Activated naive CD8-positive, alpha-beta T cell (primary cell): ENCODE results near the gene SLC38A10.

Experiments used
- H3K27ac Mint-ChIP-seq: one replicate; pipeline ENCODE4 v1.8.0; 2021; ENCODE audit warnings: mixed read lengths
- H3K27me3 Mint-ChIP-seq: one replicate; pipeline ENCODE4 v1.8.0; 2021; ENCODE audit warnings: mixed read lengths
- H3K36me3 Mint-ChIP-seq: one replicate; pipeline ENCODE4 v1.8.0; 2021; ENCODE audit warnings: mixed read lengths
- H3K4me1 Mint-ChIP-seq: one replicate; pipeline ENCODE4 v1.8.0; 2021; ENCODE audit warnings: low read depth, mixed read lengths
- H3K4me3 Mint-ChIP-seq: one replicate; pipeline ENCODE4 v1.8.0; 2021; ENCODE audit warnings: mild to moderate bottlenecking, mixed read lengths
- H3K9me3 Mint-ChIP-seq: one replicate; pipeline ENCODE4 v1.8.0; 2021; ENCODE audit warnings: low read depth, mixed read lengths

The SLC38A10 gene

DNA sequence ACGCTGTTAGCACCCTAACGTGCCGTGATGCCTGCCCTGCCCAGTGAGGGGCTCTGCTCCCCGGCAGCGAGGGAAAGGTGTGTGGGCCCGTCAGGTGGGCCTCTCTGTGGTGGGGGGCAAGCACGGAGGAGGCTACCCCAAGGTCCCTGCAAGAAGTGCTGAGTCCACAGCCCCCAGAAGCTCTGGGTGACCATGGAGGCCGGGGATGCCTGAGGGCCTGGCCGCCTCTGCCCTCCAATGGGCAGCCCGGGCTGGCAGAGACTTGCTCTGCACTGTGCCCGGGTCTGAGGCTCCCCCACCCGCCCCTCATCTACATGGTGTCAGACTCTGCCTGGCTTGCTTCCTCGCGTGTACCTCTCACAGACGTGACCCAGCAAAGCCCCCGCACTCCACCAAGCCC is 12.2 kb downstream of the SLC38A10 start:
- H3K36me3 Mint-ChIP-seq = peaks cover 4% of the 10 kb centered on the region
- H3K9me3 Mint-ChIP-seq = no peaks in the 10 kb centered on the region

GRCh38 chr17:81282141-81282540 is 13.0 kb downstream of the SLC38A10 start:
- Mint-ChIP-seq H3K27ac (no peak overlapping the region), H3K36me3 (peaks cover 4% of the 10 kb centered on the region), H3K4me1 (peaks cover 19% of the 10 kb centered on the region)

More for the DNA sequence above, 12.2 kb downstream of the SLC38A10 start:
- Mint-ChIP-seq H3K4me3 (no peak overlapping the region), H3K27ac (no peak overlapping the region), H3K4me1 (peaks cover 19% of the 10 kb centered on the region), H3K27me3 (no peaks in the 10 kb centered on the region)

DNA sequence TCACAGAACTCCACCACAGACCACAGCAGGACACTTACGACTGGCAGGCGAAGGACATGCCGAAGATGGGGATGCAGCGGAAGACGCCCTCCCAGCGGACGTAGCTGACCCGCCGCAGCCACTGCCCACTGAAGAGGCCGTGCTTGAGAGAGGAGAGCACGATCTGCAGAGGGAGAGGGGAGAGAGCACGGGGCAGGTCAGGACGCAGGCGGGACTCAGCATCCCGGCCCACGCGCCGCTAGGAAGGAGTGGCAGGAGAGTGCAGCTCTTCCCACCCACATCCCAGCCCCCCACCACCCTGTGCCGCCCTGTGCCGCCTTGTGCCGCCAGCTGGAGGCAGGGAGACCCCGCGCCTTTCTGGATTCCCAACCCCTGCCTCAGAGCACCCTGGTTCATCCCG is 14.5 kb downstream of the SLC38A10 start:
- H3K36me3 Mint-ChIP-seq = peaks cover 4% of the 10 kb centered on the region
- no peaks in the 10 kb centered on the region for H3K9me3 Mint-ChIP-seq
- H3K4me1 Mint-ChIP-seq = peaks cover 10% of the 10 kb centered on the region
- H3K4me3 Mint-ChIP-seq = no peak overlapping the region
- no peak overlapping the region for H3K27ac Mint-ChIP-seq
- no peaks in the 10 kb centered on the region for H3K27me3 Mint-ChIP-seq

More at GRCh38 chr17:81282141-81282540, 13.0 kb downstream of the SLC38A10 start:
- H3K27me3 Mint-ChIP-seq = no peaks in the 10 kb centered on the region
- no peaks in the 10 kb centered on the region for H3K9me3 Mint-ChIP-seq
- H3K4me3 Mint-ChIP-seq = no peak overlapping the region

GRCh38 chr17:81279278-81280275 is 15.5 kb downstream of the SLC38A10 start:
- peaks cover 4% of the 10 kb centered on the region for H3K36me3 Mint-ChIP-seq
- peaks cover 2% of the 10 kb centered on the region for H3K4me1 Mint-ChIP-seq
- no peak overlapping the region for H3K27ac Mint-ChIP-seq
- H3K27me3 Mint-ChIP-seq = no peaks in the 10 kb centered on the region
- no peak overlapping the region for H3K4me3 Mint-ChIP-seq
- no peaks in the 10 kb centered on the region for H3K9me3 Mint-ChIP-seq

- Mint-ChIP-seq H3K27me3 (no peaks in the 10 kb centered on the region), H3K4me1 (no peaks in the 10 kb centered on the region), H3K36me3 (peaks cover 2% of the 10 kb centered on the region), H3K4me3 (no peak overlapping the region), H3K27ac (no peak overlapping the region), H3K9me3 (no peaks in the 10 kb centered on the region)
Observed at GRCh38 chr17:81278831-81279230, 16.3 kb downstream of the SLC38A10 start.

- H3K36me3 Mint-ChIP-seq = peaks cover 2% of the 10 kb centered on the region
- no peaks in the 10 kb centered on the region for H3K27me3 Mint-ChIP-seq
- H3K4me3 Mint-ChIP-seq = no peak overlapping the region
- no peaks in the 10 kb centered on the region for H3K4me1 Mint-ChIP-seq
- no peaks in the 10 kb centered on the region for H3K9me3 Mint-ChIP-seq
- H3K27ac Mint-ChIP-seq = no peak overlapping the region
Observed at GRCh38 chr17:81277946-81278693, 17.0 kb downstream of the SLC38A10 start.

GRCh38 chr17:81277421-81277820 is 17.7 kb downstream of the SLC38A10 start:
- Mint-ChIP-seq H3K27ac (no peak overlapping the region), H3K9me3 (no peaks in the 10 kb centered on the region), H3K36me3 (peaks cover 2% of the 10 kb centered on the region), H3K27me3 (no peaks in the 10 kb centered on the region), H3K4me3 (no peak overlapping the region), H3K4me1 (peaks cover 2% of the 10 kb centered on the region)

- Mint-ChIP-seq H3K27me3 (no peaks in the 10 kb centered on the region), H3K4me3 (no peak overlapping the region), H3K9me3 (no peaks in the 10 kb centered on the region), H3K27ac (no peak overlapping the region), H3K4me1 (peaks cover 2% of the 10 kb centered on the region), H3K36me3 (peaks cover 2% of the 10 kb centered on the region)
Observed at GRCh38 chr17:81276781-81277180, 18.3 kb downstream of the SLC38A10 start.

GRCh38 chr17:81274471-81274855 is 20.6 kb downstream of the SLC38A10 start:
- no peak overlapping the region for H3K27ac Mint-ChIP-seq
- no peaks in the 10 kb centered on the region for H3K36me3 Mint-ChIP-seq
- no peak overlapping the region for H3K4me3 Mint-ChIP-seq
- H3K27me3 Mint-ChIP-seq = no peaks in the 10 kb centered on the region
- H3K9me3 Mint-ChIP-seq = no peaks in the 10 kb centered on the region
- H3K4me1 Mint-ChIP-seq = peaks cover 2% of the 10 kb centered on the region

GRCh38 chr17:81273698-81274470 is 21.2 kb downstream of the SLC38A10 start:
- H3K4me1 Mint-ChIP-seq = peaks cover 2% of the 10 kb centered on the region
- no peak overlapping the region for H3K27ac Mint-ChIP-seq
- H3K36me3 Mint-ChIP-seq = no peaks in the 10 kb centered on the region
- no peaks in the 10 kb centered on the region for H3K9me3 Mint-ChIP-seq
- H3K4me3 Mint-ChIP-seq = no peak overlapping the region
- H3K27me3 Mint-ChIP-seq = no peaks in the 10 kb centered on the region

DNA sequence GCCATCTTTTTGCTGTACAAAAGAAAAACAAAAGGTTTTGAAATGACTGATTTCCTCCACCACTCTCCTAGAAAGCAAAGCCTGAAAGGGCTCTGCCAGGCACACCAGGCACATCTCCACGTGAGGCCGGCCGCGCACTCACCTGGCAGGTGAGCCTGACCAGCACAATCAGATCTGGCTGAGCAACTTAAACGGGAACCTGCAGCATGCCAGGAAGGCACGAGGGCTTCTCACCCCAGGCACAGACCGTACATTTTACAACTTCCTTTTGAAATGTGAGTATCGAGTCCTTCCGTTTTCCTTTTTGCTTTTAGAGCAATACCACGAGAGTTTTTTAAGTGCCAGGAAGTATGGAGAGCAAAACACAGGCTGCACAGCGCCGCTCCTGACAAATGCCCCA is 22.5 kb downstream of the SLC38A10 start:
- Mint-ChIP-seq H3K36me3 (peaks cover 2% of the 10 kb centered on the region), H3K4me3 (peak overlapping the region; percentile 24), H3K27me3 (no peaks in the 10 kb centered on the region), H3K27ac (peak overlapping the region; percentile 79), H3K9me3 (no peaks in the 10 kb centered on the region), H3K4me1 (peaks cover 2% of the 10 kb centered on the region)

DNA sequence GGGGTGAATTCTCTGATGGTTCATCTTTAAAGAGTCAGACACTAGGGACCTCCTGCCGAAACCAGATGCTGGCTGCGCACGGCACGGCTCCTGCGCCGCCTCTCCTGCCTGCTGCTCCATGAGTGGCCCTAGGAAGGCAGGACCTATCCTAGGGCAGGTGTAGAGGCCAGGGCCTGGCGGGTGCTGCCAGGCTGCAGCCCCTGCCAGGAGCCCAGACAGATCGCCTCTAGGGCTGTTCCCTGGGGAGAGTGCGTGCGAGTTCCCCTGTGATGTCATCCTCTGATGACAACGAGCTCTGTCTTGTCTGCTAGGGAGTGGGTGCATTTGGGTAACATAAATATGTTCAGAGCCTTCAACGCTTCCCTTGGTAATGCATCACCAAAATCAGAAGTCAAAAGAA is 23.9 kb downstream of the SLC38A10 start:
- H3K27ac Mint-ChIP-seq = no peak overlapping the region
- peaks cover 5% of the 10 kb centered on the region for H3K4me1 Mint-ChIP-seq
- H3K9me3 Mint-ChIP-seq = no peaks in the 10 kb centered on the region
- H3K4me3 Mint-ChIP-seq = no peak overlapping the region
- H3K27me3 Mint-ChIP-seq = no peaks in the 10 kb centered on the region
- H3K36me3 Mint-ChIP-seq = peaks cover 2% of the 10 kb centered on the region

DNA sequence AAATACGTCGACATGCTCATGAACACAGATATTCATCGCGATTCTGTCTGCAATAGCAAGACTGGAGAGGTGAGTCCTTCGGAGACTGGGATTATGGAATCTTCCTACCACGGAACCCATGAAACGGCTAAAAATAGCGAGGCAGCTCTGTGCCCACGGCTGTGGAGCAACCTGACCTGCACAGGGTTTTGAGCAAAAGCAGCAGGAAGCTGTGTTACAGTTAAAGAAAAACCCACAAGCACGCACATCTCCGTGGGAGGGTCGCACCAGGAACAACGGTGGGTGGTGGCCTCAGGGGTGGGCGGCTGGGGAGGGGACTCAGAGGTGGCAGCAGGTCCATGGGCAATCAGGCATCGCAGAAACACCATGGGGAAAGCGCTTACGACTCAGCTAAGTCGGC is 24.8 kb downstream of the SLC38A10 start:
- Mint-ChIP-seq H3K4me3 (no peak overlapping the region), H3K4me1 (peaks cover 5% of the 10 kb centered on the region), H3K27ac (no peak overlapping the region), H3K27me3 (no peaks in the 10 kb centered on the region), H3K36me3 (peaks cover 2% of the 10 kb centered on the region), H3K9me3 (no peaks in the 10 kb centered on the region)

- Mint-ChIP-seq H3K27ac (no peak overlapping the region), H3K27me3 (no peaks in the 10 kb centered on the region), H3K36me3 (peaks cover 2% of the 10 kb centered on the region), H3K4me3 (no peak overlapping the region), H3K9me3 (no peaks in the 10 kb centered on the region), H3K4me1 (peaks cover 4% of the 10 kb centered on the region)
Observed at GRCh38 chr17:81267390-81268067, 27.6 kb downstream of the SLC38A10 start.
